Activated naive CD8-positive, alpha-beta T cell treated with anti-CD3 and anti-CD28 coated beads, Interleukin-2, amount 50 U/mL, for 24 hours (primary cell): ENCODE results near the gene HNF1B.

Experiments
- ATAC-seq: fragments of 150-1000 bp; cut with Tn5 transposase; one replicate; pipeline ENCODE4 v1.10.0; 2021
- DNase-seq: peaks from one replicate; pipeline ENCODE4 v3.0.0; 2021
- H3K27ac Mint-ChIP-seq: one replicate; pipeline ENCODE4 v1.8.0; 2021; ENCODE audit warnings: mild to moderate bottlenecking, mixed read lengths
- H3K27me3 Mint-ChIP-seq: one replicate; pipeline ENCODE4 v1.8.0; 2021; ENCODE audit warnings: mixed read lengths
- H3K36me3 Mint-ChIP-seq: one replicate; pipeline ENCODE4 v1.8.0; 2021; ENCODE audit warnings: low read depth, mixed read lengths
- H3K4me1 Mint-ChIP-seq: one replicate; pipeline ENCODE4 v1.8.0; 2021; ENCODE audit warnings: mixed read lengths
- H3K4me3 Mint-ChIP-seq: one replicate; pipeline ENCODE4 v1.8.0; 2021; ENCODE audit warnings: mild to moderate bottlenecking, moderate library complexity, mixed read lengths
- H3K9me3 Mint-ChIP-seq: one replicate; pipeline ENCODE4 v1.8.0; 2021; ENCODE audit warnings: mixed read lengths

HNF1B gene

DNA sequence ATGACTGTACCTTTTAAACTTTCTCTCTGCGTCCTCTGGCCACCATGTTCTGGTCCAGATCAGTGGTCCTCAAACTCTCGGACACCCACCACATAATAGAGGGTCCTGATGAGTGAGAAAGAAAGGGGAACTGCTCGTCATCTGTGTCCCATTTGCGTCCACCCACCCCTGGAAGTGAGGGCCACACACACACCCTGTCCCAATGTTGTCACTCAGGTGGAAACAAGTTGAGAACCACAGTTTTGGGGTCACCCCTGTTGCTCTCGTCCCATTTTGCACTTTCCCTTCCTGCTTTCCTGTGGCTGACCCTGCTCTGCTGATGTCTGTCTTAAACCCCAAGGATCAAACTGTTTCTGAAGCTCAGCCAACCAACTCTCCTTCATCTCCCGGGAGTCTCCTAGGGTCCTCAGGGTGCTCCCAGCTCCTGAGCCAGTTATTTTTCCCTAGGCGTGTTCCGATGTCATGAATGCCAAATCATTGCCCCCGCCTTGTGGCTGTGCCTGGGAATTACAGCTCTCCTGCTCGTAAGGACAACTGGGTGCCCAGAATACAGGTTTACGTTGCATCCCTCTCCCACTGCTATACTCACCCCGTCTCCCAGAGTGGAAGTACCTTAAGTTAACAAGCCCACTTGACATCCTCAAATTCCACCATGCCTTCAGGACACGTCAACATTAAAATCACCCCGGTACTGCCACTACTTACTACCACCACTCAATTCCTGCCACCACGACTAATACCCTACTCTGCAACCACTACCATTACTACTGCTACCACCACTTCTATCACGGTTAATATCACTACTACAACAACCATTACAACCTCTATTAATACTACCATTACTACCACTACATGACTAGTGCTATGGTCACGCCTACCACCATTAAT is 26.0 kb upstream of the HNF1B start:
- H3K9me3 Mint-ChIP-seq = no peaks in the 10 kb centered on the region
- DNase-seq = peak; percentile 65
- no peak overlapping the region for H3K4me3 Mint-ChIP-seq
- no peak for ATAC-seq
- H3K27me3 Mint-ChIP-seq = peaks cover 29% of the 10 kb centered on the region
- peak overlapping the region; percentile 8 for H3K27ac Mint-ChIP-seq
- H3K4me1 Mint-ChIP-seq = peaks cover 76% of the 10 kb centered on the region
- H3K36me3 Mint-ChIP-seq = peaks cover 6% of the 10 kb centered on the region

DNA sequence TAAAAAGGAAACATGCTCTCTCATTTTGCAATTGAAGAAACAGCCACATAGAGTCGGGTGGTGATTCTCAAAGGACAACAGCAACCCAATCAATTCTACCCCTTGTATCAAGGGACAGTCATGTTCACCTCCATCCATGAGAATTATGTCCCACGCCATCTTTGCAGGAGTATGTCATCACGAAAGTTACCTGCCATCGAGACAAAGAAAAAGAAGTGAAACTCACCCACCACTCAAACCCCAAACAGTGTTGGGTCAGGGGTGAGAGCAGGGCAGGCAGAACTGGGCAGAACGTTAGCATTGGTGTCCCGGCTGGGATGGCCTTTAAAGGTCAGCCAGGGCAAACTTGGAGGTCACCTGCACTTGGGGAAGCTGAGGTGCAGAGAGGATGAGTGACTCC is 24.2 kb upstream of the HNF1B start:
- Mint-ChIP-seq H3K27ac (no peak overlapping the region), H3K4me3 (no peak overlapping the region), H3K9me3 (no peaks in the 10 kb centered on the region), H3K27me3 (peaks cover 32% of the 10 kb centered on the region), H3K36me3 (peaks cover 6% of the 10 kb centered on the region), H3K4me1 (peaks cover 75% of the 10 kb centered on the region)
- DNase-seq (no peak), ATAC-seq (no peak)

DNA sequence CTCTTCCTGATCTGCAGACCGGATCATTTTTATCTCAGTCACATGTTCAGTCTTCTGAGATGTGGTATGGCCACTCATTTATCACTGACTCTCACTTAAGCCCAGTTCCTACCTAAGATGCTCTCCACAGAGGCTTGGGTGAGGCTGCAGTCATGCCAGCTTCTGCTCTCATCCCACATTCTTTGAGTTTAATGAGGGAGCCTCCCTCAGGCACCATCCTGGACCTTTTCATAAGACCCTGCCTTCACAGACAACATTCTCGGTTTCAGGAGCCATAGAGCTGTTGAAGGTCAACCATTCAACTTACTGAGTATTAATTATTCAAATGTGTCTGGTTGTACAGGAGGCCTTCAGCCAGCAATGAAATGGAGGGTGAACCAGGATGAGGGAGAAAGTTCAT is 23.6 kb upstream of the HNF1B start:
- no peak for ATAC-seq
- Mint-ChIP-seq H3K36me3 (peaks cover 6% of the 10 kb centered on the region), H3K4me3 (no peak overlapping the region), H3K27me3 (peaks cover 32% of the 10 kb centered on the region), H3K4me1 (peaks cover 70% of the 10 kb centered on the region), H3K27ac (no peak overlapping the region), H3K9me3 (no peaks in the 10 kb centered on the region)
- DNase-seq = no peak

- Mint-ChIP-seq H3K27me3 (peaks cover 41% of the 10 kb centered on the region), H3K36me3 (peaks cover 2% of the 10 kb centered on the region), H3K4me3 (no peak overlapping the region), H3K27ac (no peak overlapping the region), H3K9me3 (no peaks in the 10 kb centered on the region), H3K4me1 (peaks cover 67% of the 10 kb centered on the region)
- DNase-seq (no peak), ATAC-seq (no peak)
Measured at GRCh38 chr17:37766971-37767370, 22.1 kb upstream of the HNF1B start.

DNA sequence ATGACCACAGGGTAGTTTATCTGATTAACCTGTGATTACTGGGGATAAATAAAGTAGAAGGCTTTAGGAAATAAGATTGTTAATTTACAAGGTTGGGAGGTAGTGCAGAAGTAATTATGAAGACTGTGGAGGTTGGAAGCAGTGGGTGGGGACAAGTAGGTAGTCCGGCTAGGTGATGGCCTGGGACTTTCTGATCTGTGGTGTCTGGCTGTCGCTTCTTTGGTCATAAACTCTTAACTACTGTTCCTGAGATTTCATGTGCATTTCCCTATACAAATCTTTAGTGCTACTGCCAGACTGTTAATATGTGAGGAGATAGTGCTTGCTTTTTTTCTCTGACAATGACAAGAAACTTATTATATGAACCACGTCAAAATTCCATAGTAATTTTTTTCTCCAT is 19.5 kb upstream of the HNF1B start:
- no peak for DNase-seq
- H3K27ac Mint-ChIP-seq = no peak overlapping the region
- H3K4me3 Mint-ChIP-seq = no peak overlapping the region
- no peaks in the 10 kb centered on the region for H3K9me3 Mint-ChIP-seq
- no peak for ATAC-seq
- peaks cover 2% of the 10 kb centered on the region for H3K36me3 Mint-ChIP-seq
- H3K4me1 Mint-ChIP-seq = peaks cover 64% of the 10 kb centered on the region
- H3K27me3 Mint-ChIP-seq = peaks cover 44% of the 10 kb centered on the region

DNA sequence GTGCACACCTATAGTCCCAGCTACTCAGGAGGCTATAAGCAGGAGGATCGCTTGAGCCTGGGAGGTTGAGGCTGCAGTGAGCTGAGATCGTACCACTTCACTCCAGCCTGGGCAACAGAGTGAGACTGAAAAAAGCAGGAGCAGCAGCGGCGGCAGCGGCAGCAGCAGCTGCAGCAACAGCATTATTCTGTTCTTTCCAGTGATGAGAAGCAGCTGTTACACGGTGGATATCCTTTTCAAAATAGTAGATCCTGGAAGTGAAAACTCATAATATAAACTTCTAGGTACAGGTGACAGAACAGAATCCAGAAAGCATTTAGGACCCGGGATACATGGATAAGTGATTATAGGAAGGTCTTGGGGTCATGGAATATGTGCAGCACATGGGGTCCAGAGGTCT is 17.8 kb upstream of the HNF1B start:
- peaks cover 53% of the 10 kb centered on the region for H3K4me1 Mint-ChIP-seq
- H3K27me3 Mint-ChIP-seq = peaks cover 50% of the 10 kb centered on the region
- ATAC-seq = no peak
- peaks cover 1% of the 10 kb centered on the region for H3K36me3 Mint-ChIP-seq
- H3K4me3 Mint-ChIP-seq = no peak overlapping the region
- no peak overlapping the region for H3K27ac Mint-ChIP-seq
- DNase-seq = no peak
- H3K9me3 Mint-ChIP-seq = no peaks in the 10 kb centered on the region

GRCh38 chr17:37761961-37762360 is 17.1 kb upstream of the HNF1B start:
- Mint-ChIP-seq H3K36me3 (no peaks in the 10 kb centered on the region), H3K9me3 (no peaks in the 10 kb centered on the region), H3K27ac (no peak overlapping the region), H3K27me3 (peaks cover 48% of the 10 kb centered on the region), H3K4me3 (no peak overlapping the region), H3K4me1 (peaks cover 52% of the 10 kb centered on the region)
- DNase-seq = no peak
- no peak for ATAC-seq

- Mint-ChIP-seq H3K4me1 (peaks cover 49% of the 10 kb centered on the region), H3K27ac (peak overlapping the region; percentile 69), H3K4me3 (peak overlapping the region; percentile 26), H3K9me3 (no peaks in the 10 kb centered on the region), H3K27me3 (peaks cover 46% of the 10 kb centered on the region), H3K36me3 (no peaks in the 10 kb centered on the region)
- peak; percentile 83 for ATAC-seq
- no peak for DNase-seq
Measured at GRCh38 chr17:37761059-37761458, 16.2 kb upstream of the HNF1B start.

GRCh38 chr17:37759014-37759637 is 14.3 kb upstream of the HNF1B start:
- Mint-ChIP-seq H3K27me3 (peaks cover 43% of the 10 kb centered on the region), H3K4me1 (peaks cover 40% of the 10 kb centered on the region), H3K9me3 (no peaks in the 10 kb centered on the region), H3K4me3 (no peak overlapping the region), H3K36me3 (no peaks in the 10 kb centered on the region), H3K27ac (no peak overlapping the region)
- ATAC-seq (no peak), DNase-seq (no peak)

GRCh38 chr17:37756051-37756450 is 11.2 kb upstream of the HNF1B start:
- DNase-seq = no peak
- Mint-ChIP-seq H3K4me1 (peaks cover 32% of the 10 kb centered on the region), H3K9me3 (no peaks in the 10 kb centered on the region), H3K36me3 (no peaks in the 10 kb centered on the region), H3K27me3 (peaks cover 36% of the 10 kb centered on the region), H3K27ac (no peak overlapping the region), H3K4me3 (no peak overlapping the region)
- no peak for ATAC-seq

DNA sequence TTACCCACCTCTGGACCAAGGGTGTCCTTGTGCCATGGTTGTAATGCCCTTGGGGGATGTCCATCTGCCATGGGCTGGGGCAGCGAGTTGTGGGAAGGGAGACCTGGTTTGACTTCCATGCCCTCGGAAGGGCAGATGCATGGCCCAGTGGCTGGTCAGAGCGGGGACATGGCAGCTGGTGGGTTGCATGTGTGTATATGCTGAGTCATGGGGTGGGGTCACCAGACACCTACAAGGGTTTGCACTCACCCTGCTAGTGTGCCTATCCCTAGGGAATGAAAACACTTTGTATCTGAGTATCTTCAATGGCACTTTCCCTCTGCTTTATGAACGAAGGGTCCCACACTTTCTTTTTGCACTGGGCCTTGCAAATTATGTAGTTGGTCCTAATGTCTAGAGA is 10.6 kb upstream of the HNF1B start:
- ATAC-seq = no peak
- Mint-ChIP-seq H3K36me3 (no peaks in the 10 kb centered on the region), H3K4me3 (no peak overlapping the region), H3K4me1 (peaks cover 31% of the 10 kb centered on the region), H3K9me3 (no peaks in the 10 kb centered on the region), H3K27ac (peak overlapping the region; percentile 31), H3K27me3 (peaks cover 36% of the 10 kb centered on the region)
- no peak for DNase-seq

GRCh38 chr17:37754363-37754762 is 9.5 kb upstream of the HNF1B start:
- H3K9me3 Mint-ChIP-seq = no peaks in the 10 kb centered on the region
- ATAC-seq (peak; percentile 68), DNase-seq (no peak)
- H3K36me3 Mint-ChIP-seq = no peaks in the 10 kb centered on the region
- no peak overlapping the region for H3K4me3 Mint-ChIP-seq
- H3K4me1 Mint-ChIP-seq = peaks cover 27% of the 10 kb centered on the region
- no peak overlapping the region for H3K27ac Mint-ChIP-seq
- peaks cover 33% of the 10 kb centered on the region for H3K27me3 Mint-ChIP-seq

DNA sequence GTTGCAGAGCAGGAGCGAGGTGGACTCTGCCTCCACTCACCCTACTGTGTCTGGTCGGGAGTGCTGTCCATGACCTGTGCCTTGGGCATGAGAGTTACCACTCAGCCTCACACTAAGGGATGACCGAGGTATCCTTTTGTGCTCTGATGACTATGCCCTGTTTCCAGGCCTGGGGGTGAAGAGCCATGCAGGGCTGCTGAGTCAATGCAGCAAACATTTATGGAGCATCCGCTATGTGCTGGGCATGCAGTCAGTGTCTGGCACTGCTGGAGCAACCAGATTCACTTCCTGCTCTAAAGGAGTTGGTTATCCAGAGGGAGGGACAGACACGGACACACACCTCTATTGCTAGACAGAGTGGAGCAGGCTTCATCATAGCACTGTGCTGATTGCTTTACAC is 7.6 kb upstream of the HNF1B start:
- Mint-ChIP-seq H3K9me3 (no peaks in the 10 kb centered on the region), H3K4me1 (peaks cover 27% of the 10 kb centered on the region), H3K27ac (no peak overlapping the region), H3K27me3 (peaks cover 32% of the 10 kb centered on the region), H3K36me3 (no peaks in the 10 kb centered on the region), H3K4me3 (no peak overlapping the region)
- DNase-seq = no peak
- peak; percentile 11 for ATAC-seq

DNA sequence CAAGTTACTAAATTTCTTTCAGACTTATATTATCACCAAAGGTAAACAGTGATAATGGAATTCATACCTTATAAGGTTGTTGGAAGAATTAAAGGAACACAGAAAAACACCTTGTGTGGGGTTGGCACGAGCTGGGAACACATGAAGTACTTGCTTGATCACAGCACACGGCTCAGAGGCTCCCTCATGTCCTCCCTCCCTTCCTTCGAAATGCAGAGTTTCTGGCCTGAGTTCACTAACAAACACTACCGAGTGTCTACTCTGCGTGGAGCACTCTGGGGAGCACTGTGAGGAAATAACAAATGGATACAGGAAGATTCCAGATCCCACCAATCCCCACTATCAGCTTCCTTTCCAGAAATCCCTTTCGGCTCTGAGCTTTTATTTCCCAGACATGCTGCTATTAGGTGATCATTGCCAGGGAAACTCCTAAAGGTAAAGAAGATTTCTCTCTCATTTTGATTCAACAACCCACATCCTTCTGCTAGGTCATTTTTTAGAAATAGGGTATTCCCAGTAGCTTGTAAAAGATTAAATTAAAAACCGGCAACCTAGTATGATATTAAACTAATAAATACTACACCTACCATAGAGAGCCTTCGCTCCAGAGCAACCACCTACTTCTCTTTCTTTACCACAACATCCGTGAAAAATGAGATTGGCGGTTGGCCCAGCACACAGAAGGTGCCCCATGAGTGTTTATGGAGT is 6.1 kb upstream of the HNF1B start:
- Mint-ChIP-seq H3K9me3 (no peaks in the 10 kb centered on the region), H3K4me1 (peaks cover 27% of the 10 kb centered on the region), H3K36me3 (no peaks in the 10 kb centered on the region), H3K4me3 (no peak overlapping the region), H3K27me3 (peaks cover 43% of the 10 kb centered on the region), H3K27ac (no peak overlapping the region)
- DNase-seq = no peak
- ATAC-seq = no peak

DNA sequence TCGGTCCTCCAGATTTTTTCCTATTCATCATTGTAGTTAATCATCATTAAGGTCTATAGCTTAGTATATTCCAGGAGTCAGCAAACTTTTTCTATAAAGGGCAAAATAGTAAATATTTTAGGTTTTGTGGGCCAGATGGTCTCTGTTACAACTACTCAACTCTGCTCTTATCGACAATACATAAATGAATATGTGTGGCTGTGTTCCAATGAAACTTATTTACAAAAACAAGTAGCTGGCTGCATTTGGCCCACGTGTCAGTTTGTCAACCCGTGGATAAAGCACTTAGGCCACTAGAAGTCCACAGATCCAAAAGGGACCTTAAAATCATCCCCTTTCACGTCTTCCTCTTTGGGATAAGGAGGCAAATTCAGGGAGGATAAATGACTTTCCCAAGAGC is 5.4 kb upstream of the HNF1B start:
- Mint-ChIP-seq H3K27me3 (peaks cover 49% of the 10 kb centered on the region), H3K4me3 (no peak overlapping the region), H3K27ac (no peak overlapping the region), H3K36me3 (no peaks in the 10 kb centered on the region), H3K9me3 (no peaks in the 10 kb centered on the region), H3K4me1 (peaks cover 29% of the 10 kb centered on the region)
- no peak for ATAC-seq
- DNase-seq = no peak
